HG03196 (cell line): ENCODE data around the gene MAP2K6.
"Not testable (repeated sequence)": the region's sequence is repeated elsewhere in the genome, so short reads cannot be mapped to it uniquely, and the experiment has no call there.

ENCODE experiments used
- ATAC-seq: cut with Tn5 transposase; IDR thresholded peaks from one replicate; pipeline ENCODE4 v1.9.1; 2021; ENCODE audit not compliant: unreplicated experiment

MAP2K6 gene

DNA sequence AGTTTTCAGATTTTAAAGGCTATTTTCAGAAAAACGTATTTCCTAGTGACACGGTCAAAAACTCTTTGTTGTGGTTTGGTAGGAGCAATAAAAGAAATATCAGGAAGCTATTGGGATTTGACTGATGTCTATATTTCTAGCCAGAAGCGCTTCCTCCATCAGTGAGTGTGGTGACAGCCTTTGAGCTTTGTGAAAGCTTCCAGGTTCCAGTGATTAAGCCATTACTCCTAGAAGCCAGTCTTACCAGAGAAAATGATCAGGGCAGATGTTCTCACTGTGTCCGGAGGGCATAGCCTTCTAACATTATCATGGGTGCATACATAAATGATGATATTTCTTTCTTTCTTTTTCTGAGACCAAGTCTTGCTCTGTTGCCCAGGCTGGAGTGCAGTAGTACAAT lies 39.6 kb downstream of the MAP2K6 start:
- ATAC-seq, result no peak

DNA sequence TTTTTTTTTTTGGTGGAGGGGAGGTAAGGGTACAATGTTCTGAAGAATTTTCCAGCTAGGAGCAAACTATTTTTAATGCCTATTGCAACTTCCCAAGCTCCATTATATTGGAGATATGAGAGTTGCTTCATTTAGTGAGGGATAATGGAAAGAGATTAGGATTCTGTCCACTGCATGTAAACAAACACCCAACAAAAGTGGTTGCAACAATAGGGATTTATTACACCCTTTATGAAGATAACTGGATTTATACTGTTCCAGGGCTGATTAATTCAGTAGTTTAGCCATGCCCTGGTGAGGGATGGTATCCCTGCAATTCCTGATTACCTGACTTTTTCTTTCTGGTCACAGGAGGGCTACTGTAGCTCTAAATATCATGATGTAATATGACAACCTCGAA lies 40.5 kb downstream of the MAP2K6 start:
- ATAC-seq, result no peak

DNA sequence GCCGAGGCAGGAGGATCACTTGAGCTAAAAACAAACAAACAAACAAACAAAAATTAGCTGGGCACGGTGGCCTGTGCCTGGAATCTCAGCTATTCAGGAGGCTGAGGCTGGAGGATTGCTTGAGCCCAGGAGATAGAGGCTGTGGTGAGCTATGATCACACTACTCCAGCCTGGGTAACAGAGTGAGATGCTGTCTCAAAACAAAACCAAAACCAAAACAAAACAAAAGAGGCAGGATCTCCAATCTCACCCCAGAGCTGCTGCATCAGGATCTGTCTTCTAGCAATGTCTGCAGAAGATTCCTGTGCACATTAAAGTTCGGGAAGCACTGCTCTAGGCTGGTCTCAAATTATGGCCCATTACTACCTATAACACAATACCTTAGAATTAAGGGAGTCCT lies 43.1 kb downstream of the MAP2K6 start:
- no peak for ATAC-seq

DNA sequence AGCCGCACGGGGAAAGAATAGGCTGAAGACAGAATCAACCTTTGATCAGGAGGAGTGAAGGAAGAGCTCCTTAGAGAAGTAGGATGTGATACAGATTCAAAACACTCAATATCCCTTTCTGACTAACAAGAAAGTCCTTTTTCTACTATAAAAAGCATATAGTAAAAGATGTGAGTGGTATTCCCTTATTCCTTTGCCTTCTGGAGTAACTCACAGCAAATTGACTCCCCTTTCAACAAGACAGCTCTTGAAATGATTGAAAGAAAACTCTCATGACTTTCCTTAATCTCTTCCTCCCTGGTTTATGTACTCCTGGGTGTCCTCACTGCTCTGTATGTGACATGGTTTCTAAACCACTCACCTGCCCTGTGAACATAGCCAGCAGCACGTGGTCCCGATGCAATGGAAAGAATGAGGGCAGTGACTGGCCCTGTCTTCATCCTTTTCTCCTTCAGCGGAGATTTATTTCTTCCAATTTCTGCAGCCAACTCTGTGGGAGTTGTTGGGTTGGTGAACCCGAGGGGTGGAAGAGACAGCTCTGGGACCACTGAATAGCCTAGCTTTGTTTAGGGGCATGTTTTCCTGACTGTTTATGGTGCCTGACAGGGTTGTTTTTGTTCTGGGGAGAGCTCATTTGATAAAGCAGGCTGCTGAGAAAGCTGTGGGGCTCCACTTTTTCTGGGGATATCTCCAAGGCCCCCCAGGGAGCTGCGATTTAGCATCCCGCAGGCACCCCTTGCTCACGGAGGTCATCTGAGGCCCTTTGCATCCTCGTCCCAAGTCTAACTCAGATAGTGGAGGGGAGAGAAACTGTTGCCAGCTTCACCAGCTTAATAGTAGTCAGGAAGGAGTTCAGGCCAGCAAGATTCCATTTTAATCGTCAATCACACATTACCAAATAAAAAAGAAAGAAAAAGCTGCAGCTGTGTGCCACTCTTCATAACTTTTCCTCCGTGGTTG lies 46.7 kb downstream of the MAP2K6 start:
- no peak for ATAC-seq

DNA sequence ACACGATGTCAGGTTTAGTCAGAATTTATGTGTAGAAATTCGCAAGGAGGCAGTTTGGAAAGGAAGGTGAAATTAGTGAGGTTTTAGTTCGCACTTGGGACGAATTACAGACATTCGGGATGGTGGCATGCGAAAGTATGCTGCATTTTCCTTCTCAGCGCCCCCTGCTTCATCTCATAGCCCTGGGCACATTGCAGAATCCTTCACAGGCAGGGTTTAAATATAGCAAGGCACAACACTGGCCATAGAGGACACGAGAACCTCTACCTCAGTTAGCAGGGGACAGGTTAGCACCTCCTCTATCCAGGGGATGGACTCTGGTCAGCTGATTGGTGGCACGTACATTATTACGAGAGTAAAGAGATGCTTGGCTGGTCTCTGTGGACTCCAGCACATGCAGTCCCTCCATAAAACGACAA lies 47.5 kb downstream of the MAP2K6 start:
- ATAC-seq, result no peak

DNA sequence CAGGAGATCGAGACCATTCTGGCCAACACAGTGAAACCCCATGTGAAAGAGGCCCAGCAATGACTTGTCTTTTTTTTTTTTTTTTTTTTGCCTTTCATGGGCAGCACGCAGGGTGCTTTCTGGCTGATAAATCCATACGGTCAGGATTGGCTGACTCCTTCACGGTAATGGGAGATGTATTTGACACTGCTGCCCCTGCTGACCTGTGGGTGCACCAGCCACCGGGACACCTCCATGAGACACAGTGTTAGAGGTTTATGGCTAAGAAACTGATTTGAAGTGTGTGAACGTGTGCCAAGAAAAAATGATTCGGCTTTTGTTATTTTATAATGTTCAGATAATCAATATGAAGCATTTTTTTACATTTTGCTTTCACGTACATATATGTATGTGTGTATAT lies 48.4 kb downstream of the MAP2K6 start:
- ATAC-seq, result no peak

DNA sequence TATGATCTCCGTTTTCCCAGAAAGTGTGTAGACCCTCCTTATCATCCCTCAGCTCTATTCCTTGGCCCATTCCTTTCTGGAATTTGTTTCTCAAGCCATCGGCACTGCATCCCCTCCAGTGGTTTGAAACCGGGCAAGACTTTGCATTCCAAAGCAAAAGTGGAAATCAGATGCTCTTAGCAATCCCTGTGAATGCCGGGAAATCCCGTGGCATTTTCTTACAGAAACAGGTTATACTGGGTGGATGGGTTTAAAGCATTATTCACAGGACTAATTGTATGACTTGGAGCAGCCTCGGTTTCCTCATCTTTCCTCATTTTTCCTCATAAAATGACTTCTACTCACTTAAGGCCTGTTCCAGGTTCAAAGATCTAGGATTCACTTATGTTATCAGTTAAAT lies 52.0 kb downstream of the MAP2K6 start:
- ATAC-seq, result no peak

DNA sequence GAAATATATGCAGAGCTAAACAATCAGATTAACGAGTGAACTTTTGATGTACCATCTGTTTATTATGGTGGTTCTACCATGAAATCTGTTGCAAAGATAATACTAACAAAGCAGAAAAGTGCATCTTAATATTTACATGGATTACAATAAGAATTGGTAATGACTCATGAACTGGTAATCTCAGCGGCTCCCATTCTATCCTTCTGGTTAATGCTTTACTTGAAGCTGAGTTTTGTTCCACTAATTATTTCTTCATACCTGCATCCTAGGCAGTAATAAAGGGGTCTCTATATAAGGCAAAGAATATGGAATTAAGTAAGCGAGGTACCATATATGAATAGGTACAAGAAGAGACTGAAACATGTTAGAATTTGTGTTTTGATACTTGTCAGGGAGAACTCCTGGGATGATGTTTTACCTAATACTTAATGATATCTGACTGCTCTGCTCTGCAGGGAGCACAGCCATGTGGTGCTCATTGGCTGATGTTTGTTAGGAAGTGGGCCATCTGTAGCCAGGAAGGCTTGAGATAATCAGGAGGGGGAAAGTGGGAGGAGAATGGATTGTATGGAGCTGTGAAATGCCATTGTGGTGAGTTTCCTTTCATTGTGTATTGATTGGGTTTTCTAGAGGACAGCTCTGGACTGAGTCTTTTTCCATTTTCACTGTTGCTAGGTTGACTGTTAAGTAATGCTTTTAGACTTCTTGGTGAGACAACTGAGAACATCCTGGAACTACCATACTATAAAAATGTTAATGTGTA lies 52.6 kb downstream of the MAP2K6 start:
- no peak for ATAC-seq

DNA sequence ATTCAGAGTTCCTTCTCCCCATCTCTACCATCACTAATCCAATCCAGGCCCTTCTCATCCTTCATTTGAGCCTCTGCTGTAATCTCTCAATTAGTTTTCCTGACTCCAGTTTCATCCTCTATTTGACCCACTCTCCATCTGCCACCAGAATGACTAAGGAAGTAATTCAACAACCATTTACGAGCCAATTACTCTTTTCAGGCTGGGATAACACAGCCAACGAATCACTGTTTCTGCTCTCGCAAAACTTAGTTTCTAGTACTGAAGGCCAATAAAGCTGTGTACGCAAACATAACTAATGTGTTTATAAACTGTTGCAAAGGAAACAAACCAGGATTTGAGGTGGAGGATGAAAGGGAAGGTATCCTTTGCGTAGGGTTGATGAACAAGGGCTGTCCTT lies 53.7 kb downstream of the MAP2K6 start:
- no peak for ATAC-seq

DNA sequence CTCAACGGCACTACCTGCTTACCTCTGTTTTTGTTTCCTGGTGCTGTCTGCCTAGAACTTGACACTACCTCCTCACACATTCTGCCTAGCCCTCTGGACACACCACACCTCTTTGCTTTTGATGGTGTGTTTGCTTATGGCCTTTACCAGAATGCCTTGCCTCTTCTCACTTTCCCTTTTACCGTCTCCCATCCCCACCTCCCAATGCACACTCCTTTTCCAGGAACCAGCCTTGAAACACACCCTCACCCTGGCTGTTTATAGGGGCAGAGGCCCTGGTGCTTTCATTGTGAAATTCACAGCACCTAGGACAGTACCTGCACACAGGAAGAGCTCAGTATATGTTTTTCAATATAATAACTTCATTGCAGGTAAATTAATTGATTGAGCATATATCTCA lies 56.2 kb downstream of the MAP2K6 start:
- ATAC-seq, result no peak

DNA sequence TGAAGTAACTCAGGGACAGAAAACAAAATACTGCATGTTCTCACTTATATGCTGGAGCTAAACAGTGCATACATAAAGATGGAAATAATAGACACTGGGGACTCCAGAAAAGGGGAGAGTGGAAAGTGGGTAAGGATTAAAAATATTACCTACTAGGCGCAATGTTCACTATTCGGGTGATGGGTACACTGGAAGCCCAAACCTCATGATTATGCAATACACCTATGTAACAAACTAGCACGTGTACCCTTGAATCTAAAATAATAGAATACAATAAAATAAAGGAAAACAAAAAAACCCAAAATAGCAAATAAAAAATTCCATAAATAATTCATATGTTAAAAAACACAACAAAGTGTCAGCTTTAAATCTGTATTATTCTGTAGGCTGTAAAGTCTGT lies 56.9 kb downstream of the MAP2K6 start:
- ATAC-seq, result no peak

DNA sequence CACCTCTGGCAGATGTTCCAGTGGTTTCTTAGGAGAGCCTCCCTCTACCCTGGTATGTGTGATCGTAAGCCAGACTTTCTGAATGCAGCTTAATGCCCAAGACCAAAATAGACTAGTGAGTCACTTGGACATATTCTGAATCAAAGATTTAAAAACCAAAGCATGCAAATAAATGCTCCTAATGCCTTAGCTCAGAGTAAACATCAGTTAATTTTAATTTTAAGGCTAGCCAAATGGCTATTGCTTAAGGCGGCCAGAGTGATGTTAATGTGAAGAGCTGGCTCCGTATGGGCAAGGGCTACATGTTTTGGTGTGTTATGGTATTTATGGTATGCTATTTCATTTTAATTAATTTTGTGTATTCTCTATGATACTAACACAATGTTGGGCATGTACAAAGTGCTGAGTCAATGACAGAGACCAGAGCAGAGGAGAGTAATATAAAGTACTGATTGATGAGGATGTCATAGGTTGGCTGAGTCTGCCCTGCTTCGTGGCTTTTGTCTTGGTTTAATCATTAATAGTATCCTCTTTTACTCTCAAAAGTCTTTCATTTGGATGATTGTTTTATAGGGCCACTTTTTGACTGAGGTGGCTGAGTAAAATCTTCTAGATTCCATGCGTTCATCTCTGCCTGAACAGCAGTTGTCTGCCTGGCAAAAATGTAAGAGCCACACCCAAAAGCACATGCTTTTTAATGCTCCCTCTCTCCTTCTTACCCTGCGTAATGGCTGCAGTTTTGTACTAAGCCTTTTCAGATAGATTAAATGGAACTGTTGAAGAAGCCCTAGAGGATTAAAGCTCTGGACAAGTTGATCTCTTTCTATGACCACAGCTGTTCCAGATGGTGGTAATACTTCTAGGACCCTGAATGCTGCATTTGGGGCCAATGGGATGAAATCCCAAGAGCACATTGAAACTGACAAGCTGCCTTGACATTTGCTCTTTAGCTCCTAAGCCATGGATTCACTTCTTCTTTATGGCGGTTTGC lies 59.6 kb downstream of the MAP2K6 start:
- no peak for ATAC-seq

DNA sequence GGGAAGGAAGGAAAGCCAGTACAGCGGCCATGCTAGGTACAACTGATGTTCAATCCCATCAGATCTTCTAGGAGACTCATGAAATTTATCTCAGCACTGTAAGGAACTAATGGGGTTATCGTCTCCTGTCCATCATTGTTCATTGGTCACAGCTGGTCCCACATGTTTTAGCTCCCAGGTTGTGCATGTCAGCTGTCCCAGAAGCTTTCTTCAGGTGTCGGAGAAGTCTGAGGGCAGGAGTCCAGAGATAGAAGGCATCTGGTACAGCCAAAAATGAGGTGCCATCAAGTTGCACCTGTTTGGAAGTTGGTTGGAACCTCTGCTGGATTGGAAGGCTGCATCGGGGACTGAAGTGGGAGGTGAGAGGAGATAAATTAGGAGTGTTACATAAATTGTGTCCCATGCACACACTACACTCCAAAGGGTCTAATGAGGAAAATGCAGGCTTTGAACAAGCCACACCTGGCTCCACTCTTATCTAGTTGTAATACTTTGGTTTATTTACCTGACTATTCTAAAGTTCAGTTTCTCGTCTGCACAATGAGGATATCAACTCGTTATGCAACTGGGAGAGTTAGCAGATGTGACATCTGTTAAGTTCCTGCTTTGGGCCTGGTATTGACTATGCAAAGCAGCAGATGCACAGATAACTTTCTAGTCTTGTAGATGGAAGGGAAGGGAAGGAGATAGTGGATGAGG lies 62.9 kb downstream of the MAP2K6 start:
- ATAC-seq, result no peak

DNA sequence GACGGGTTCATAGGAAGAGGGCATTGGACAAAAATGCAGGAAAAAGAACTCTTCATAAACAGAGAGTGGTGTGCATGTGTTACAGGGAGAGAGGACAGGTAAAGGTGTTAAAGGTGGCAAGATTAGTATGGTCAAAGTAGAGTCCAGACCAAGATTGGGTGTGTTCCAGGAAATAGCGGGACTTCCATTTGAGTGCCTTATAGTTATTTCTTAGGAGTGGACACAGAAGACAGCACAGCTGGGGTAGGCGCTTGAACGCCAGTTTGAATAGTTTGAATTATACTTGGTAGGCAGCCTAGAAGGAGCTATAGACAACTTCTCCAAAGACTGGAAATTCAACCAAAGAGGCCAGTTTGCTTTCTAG lies 63.4 kb downstream of the MAP2K6 start:
- no peak for ATAC-seq

DNA sequence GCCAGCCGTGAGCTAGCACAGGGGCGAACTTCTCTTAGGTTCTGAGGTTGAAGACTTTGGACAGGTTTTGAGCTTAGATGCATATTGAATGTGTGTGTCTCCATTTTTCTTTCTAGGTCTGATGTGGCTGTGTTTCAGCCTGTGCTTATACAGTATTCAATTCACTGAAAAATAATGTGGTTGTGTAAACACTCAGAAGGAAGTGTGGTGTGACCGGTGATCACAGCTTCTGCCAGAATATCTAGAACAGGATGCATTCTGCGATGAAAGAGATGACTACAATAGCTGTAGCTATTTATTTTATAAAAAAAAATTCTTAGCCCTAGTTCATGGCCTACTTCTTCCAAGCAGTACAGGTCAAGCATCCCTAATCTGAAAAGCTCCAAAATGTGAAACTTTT lies 64.4 kb downstream of the MAP2K6 start:
- ATAC-seq, result no peak

DNA sequence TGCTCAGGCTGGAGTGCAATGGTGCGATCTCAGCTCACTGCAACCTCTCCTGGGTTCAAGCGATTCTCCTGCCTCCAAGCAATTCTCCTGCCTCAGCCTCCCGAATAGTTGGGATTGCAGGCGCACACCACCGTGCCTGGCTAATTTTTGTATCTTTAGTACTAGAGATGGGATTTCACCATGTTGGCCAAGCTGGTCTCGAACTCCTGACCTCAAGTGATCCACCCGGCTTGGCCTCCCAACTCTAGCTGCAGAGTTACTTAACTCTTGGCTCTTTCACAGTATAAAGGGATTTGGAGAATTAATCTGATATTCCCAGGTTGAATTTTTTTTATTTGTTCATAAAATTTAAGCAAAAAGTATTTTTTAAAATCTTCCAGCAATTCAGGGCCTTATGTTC lies 65.3 kb downstream of the MAP2K6 start:
- ATAC-seq, result not testable (repeated sequence)

DNA sequence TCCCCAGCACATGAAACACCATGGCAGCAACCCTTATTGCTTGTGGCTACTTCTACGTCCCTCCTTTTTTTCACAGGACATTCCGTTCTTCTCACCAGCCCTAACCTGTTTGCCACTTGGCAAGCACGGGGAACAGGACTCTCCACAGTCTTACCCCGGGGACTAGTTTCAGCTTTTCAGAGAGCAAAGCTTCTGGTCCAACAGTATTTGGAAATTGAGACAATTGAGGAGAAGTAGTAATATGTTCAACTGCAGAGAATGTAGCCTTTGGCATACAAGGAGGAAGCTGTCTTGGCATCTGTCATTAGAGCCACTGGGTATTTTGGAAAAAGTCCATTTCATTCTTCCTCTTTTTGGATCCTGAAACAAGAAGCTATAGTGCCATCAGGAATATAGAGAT lies 65.7 kb downstream of the MAP2K6 start:
- no peak for ATAC-seq

DNA sequence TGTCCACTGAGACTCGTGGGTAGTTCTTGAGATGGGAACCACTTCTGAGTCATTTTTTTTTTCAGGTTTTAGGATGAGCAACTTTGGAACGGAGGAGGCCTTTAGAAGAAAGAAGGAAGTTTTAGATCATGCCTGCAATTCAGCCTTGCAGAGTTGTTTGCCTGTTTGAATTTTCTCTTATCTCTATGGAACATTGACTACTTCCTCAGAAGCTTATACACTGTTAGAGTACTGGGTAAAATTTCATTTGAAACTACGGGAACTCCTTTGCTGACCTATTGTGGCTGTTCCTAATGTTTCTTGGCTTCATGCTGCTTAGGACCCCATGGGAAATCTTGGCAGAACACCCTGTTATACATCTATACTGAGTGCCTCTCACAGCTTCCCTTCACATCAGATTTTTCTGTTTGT lies 70.8 kb downstream of the MAP2K6 start:
- ATAC-seq, result no peak

DNA sequence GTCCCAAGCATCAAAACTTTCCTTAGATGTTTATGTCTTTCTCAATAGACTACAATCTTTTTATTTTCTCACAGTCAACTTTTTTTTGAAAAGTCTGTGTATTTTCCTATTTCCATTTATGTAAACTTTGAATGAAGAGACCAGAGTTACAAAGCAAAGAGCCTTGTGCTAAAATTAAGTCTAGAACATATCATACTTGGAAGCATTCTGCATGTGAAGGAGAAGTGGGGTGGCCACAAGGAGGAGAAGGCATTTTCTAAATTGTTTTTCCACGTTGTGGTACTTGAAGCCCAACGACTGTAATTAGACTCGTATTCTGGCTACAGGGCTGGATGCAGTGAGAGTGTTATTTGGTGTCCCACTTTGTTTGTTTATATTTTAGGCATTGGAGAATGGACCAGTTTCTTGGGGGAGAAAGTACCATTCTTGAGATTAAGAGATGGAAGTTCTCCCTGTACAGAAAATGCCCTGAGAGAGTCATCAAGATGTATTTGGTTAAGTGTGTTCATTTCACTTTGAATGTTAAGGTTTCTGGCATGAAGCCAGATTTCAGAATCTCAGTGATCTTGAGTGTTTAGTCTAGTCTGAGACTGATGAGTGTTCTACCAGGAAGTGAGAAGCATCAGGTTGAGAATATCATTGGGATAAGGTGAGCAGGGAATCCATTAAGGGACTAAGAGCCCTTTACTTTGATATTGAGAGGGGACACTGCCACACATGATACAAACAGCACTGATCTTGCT lies 71.6 kb downstream of the MAP2K6 start:
- no peak for ATAC-seq
